Cortex of kidney (tissue), 1 donor: ENCODE measurements around the gene STEAP2.
"Not testable (repeated sequence)": the region's sequence is repeated elsewhere in the genome, so short reads cannot be mapped to it uniquely, and the experiment has no call there.

Experiments used
- DNase-seq: peaks from one replicate; lab custom pipeline; 2025; lab: John Stamatoyannopoulos, UW

The STEAP2 gene

GRCh38 chr7:90233569-90233968 lies 22.0 kb downstream of the STEAP2 start:
- no peak for DNase-seq

GRCh38 chr7:90236721-90237289 lies 25.3 kb downstream of the STEAP2 start:
- DNase-seq = no peak

GRCh38 chr7:90238022-90238421 lies 26.5 kb downstream of the STEAP2 start:
- DNase-seq = no peak

GRCh38 chr7:90238583-90238982 lies 27.0 kb downstream of the STEAP2 start:
- DNase-seq = no peak

GRCh38 chr7:90239050-90239449 lies 27.5 kb downstream of the STEAP2 start:
- no peak for DNase-seq

GRCh38 chr7:90239625-90240228 lies 28.2 kb downstream of the STEAP2 start:
- DNase-seq = no peak

- DNase-seq = no peak
Measured at GRCh38 chr7:90242369-90243168, 31.0 kb downstream of the STEAP2 start.

- no peak for DNase-seq
Measured at GRCh38 chr7:90243556-90243955, 32.0 kb downstream of the STEAP2 start.

GRCh38 chr7:90244565-90244908 lies 33.0 kb downstream of the STEAP2 start:
- no peak for DNase-seq

- DNase-seq = no peak
Measured at GRCh38 chr7:90244909-90245851, 33.6 kb downstream of the STEAP2 start, which contains the start of gene CFAP69. Gene CFAP69 (plus strand): TSS chr7:90245174. CDS start chr7:90245425, 251 bp downstream.

GRCh38 chr7:90246171-90246570 lies 34.6 kb downstream of the STEAP2 start:
- DNase-seq = no peak

GRCh38 chr7:90248706-90249105 lies 37.2 kb downstream of the STEAP2 start:
- no peak for DNase-seq

- no peak for DNase-seq
Measured at GRCh38 chr7:90250601-90251303, 39.2 kb downstream of the STEAP2 start.

- no peak for DNase-seq
Measured at GRCh38 chr7:90251304-90251635, 39.7 kb downstream of the STEAP2 start.

GRCh38 chr7:90256011-90256410 lies 44.5 kb downstream of the STEAP2 start:
- DNase-seq = not testable (repeated sequence)

- DNase-seq = no peak
Measured at GRCh38 chr7:90256778-90257177, 45.2 kb downstream of the STEAP2 start.

- DNase-seq = no peak
Measured at GRCh38 chr7:90261441-90261840, 49.9 kb downstream of the STEAP2 start.

GRCh38 chr7:90262438-90262837 lies 50.9 kb downstream of the STEAP2 start:
- no peak for DNase-seq

- DNase-seq = no peak
Measured at GRCh38 chr7:90266808-90267207, 55.3 kb downstream of the STEAP2 start.

- no peak for DNase-seq
Measured at GRCh38 chr7:90267263-90267858, 55.8 kb downstream of the STEAP2 start.

- DNase-seq = no peak
Measured at GRCh38 chr7:90269163-90269562, 57.6 kb downstream of the STEAP2 start.
